Heart left ventricle (tissue), 13 donors: ENCODE results near the gene AKAP6.

Source experiments
- CTCF ChIP-seq, 12 donors: fragments of 200-600 bp; sonication (generic) in 4 of 12; IDR thresholded peaks; one replicate each; pipeline versions ENCODE4 v1.5.0 to v1.8.0; 2018 to 2022; ENCODE audit warnings: antibody characterized with exemption in 12 of 12, mild to moderate bottlenecking in 5 of 12
- POLR2A ChIP-seq, 2 donors: fragments of 450-650 bp; IDR thresholded peaks; one replicate each; pipeline ENCODE4 v1.6.1; 2017; ENCODE audit warnings: antibody characterized with exemption in 2 of 2, mild to moderate bottlenecking in 2 of 2, moderate library complexity in 2 of 2
- donor health status: ischemic (EF 13 %, LVEDD 7.1; RV severe dilation, severe dysfunction).
- donor health status: DM: no; HTN: yes; CAD: no.
- donor health status: DM: no; HTN: no; CAD: no.
- donor health status: ischemic (EF 25% LVEDD 6.9; RV normal size, moderate dysfunction).
- donor health status: ischemic (EF 25% LVEDD 5.7; RV mildly dilated, moderate dysfunction).
- donor health status: ischemic (EF 35%, LVEDD 5.7; RV mildly dilated, moderate dysfunction).
- donor health status: nonischemic (EF 11% LVEDD 7.7; RV severe dilation, severe dysfunction).
- donor health status: DM: yes; HTN: yes; CAD: no.
- donor health status: PGD.
- donor health status: ischemic (EF 29% LVEDD 5.4; RV normal size, mild dysfunction).
- donor health status: nonischemic (EF 23%, LVEDD 6.1; RV moderate dilation, normal function).

GRCh38 chr14:32621585-32621984 is 292.5 kb downstream of the AKAP6 start:
- no peak for TF ChIP-seq CTCF (IDR thresholded peaks at IDR 0.05)
- TF ChIP-seq POLR2A (IDR thresholded peaks at IDR 0.05): no peak
